ENCODE measurements around the gene ZBTB24.

ZBTB24 gene

GRCh38 chr6:109442393-109442924, 40.6 kb downstream of the ZBTB24 start:
- 95 to 96% methylated on average over 6 of the region's 6 CpGs for WGBS, 2 experiments
- Histone ChIP-seq H3K4me1 (ENCODE audit: control insufficient read depth, insufficient read depth, low read length) (no peaks in the 10 kb centered on the region), H3K36me3 (ENCODE audit: control insufficient read depth, insufficient read depth, low read length) (peaks cover 22% of the 10 kb centered on the region), H3K27me3 (ENCODE audit: control insufficient read depth, insufficient read depth, low read length, poor library complexity, severe bottlenecking) (peaks cover 8% of the 10 kb centered on the region), H3K9me3 (ENCODE audit: control insufficient read depth, low read length) (no peaks in the 10 kb centered on the region), H3K4me3 (ENCODE audit: insufficient read depth, low read depth, low read length) (no peak overlapping the region), H3K27ac (ENCODE audit: insufficient read depth, low read depth, low read length, poor library complexity, severe bottlenecking) (no peak overlapping the region)

- WGBS, 2 experiments: 2% methylated on average over 31 of the region's 31 CpGs
- H3K9me3 ChIP-seq (ENCODE audit: control insufficient read depth, low read length): no peaks in the 10 kb centered on the region
- peak overlapping the region; percentile 91 for H3K27ac ChIP-seq (ENCODE audit: insufficient read depth, low read depth, low read length, poor library complexity, severe bottlenecking)
- H3K27me3 ChIP-seq (ENCODE audit: control insufficient read depth, insufficient read depth, low read length, poor library complexity, severe bottlenecking): peaks cover 8% of the 10 kb centered on the region
- H3K36me3 ChIP-seq (ENCODE audit: control insufficient read depth, insufficient read depth, low read length): peaks cover 21% of the 10 kb centered on the region
- no peaks in the 10 kb centered on the region for H3K4me1 ChIP-seq (ENCODE audit: control insufficient read depth, insufficient read depth, low read length)
- peak overlapping the region; percentile 91 for H3K4me3 ChIP-seq (ENCODE audit: insufficient read depth, low read depth, low read length)
Measured at GRCh38 chr6:109441069-109441816, 41.8 kb downstream of the ZBTB24 start.

- Histone ChIP-seq H3K27ac (ENCODE audit: insufficient read depth, low read depth, low read length, poor library complexity, severe bottlenecking) (peak within 1 kb of the TSS; percentile 91), H3K27me3 (ENCODE audit: control insufficient read depth, insufficient read depth, low read length, poor library complexity, severe bottlenecking) (peaks cover 8% of the 10 kb centered on the region)
- WGBS, 2 experiments: 0% methylated on average over 102 of the region's 102 CpGs
Measured at GRCh38 chr6:109440331-109441068, 42.5 kb downstream of the ZBTB24 start, which contains the start of the genes PPIL6 and SMPD2. TSS of gene PPIL6 (minus strand) at chr6:109440628. CDS start at chr6:109440590, 38 bp downstream. TSS of gene SMPD2 (plus strand) at chr6:109440724. CDS start at chr6:109441122, 398 bp downstream.

GRCh38 chr6:109436041-109436440, 47.0 kb downstream of the ZBTB24 start:
- WGBS, 2 experiments: 91 to 96% methylated on average over 5 of the region's 5 CpGs
- no peaks in the 10 kb centered on the region for H3K9me3 ChIP-seq (ENCODE audit: control insufficient read depth, low read length)
- peaks cover 8% of the 10 kb centered on the region for H3K27me3 ChIP-seq (ENCODE audit: control insufficient read depth, insufficient read depth, low read length, poor library complexity, severe bottlenecking)
- H3K36me3 ChIP-seq (ENCODE audit: control insufficient read depth, insufficient read depth, low read length): no peaks in the 10 kb centered on the region
- H3K4me1 ChIP-seq (ENCODE audit: control insufficient read depth, insufficient read depth, low read length): no peaks in the 10 kb centered on the region
- H3K27ac ChIP-seq (ENCODE audit: insufficient read depth, low read depth, low read length, poor library complexity, severe bottlenecking): no peak overlapping the region
- no peak overlapping the region for H3K4me3 ChIP-seq (ENCODE audit: insufficient read depth, low read depth, low read length)

More at GRCh38 chr6:109440331-109441068, 42.5 kb downstream of the ZBTB24 start, which contains the start of the genes PPIL6 and SMPD2:
- H3K4me1 ChIP-seq (ENCODE audit: control insufficient read depth, insufficient read depth, low read length): no peaks in the 10 kb centered on the region
- H3K4me3 ChIP-seq (ENCODE audit: insufficient read depth, low read depth, low read length): peak within 1 kb of the TSS; percentile 91
- H3K9me3 ChIP-seq (ENCODE audit: control insufficient read depth, low read length): no peaks in the 10 kb centered on the region
- peaks cover 18% of the 10 kb centered on the region for H3K36me3 ChIP-seq (ENCODE audit: control insufficient read depth, insufficient read depth, low read length)

GRCh38 chr6:109434456-109434855, 48.6 kb downstream of the ZBTB24 start:
- H3K27ac ChIP-seq (ENCODE audit: insufficient read depth, low read depth, low read length, poor library complexity, severe bottlenecking): no peak overlapping the region
- 94% methylated on average over 2 of the region's 2 CpGs for WGBS, 2 experiments
- H3K36me3 ChIP-seq (ENCODE audit: control insufficient read depth, insufficient read depth, low read length): no peaks in the 10 kb centered on the region
- H3K9me3 ChIP-seq (ENCODE audit: control insufficient read depth, low read length): no peaks in the 10 kb centered on the region
- H3K4me1 ChIP-seq (ENCODE audit: control insufficient read depth, insufficient read depth, low read length): no peaks in the 10 kb centered on the region
- peaks cover 3% of the 10 kb centered on the region for H3K27me3 ChIP-seq (ENCODE audit: control insufficient read depth, insufficient read depth, low read length, poor library complexity, severe bottlenecking)
- no peak overlapping the region for H3K4me3 ChIP-seq (ENCODE audit: insufficient read depth, low read depth, low read length)

- WGBS, 2 experiments: 95 to 98% methylated on average over 3 of the region's 3 CpGs
- Histone ChIP-seq H3K4me1 (ENCODE audit: control insufficient read depth, insufficient read depth, low read length) (no peaks in the 10 kb centered on the region), H3K36me3 (ENCODE audit: control insufficient read depth, insufficient read depth, low read length) (no peaks in the 10 kb centered on the region), H3K9me3 (ENCODE audit: control insufficient read depth, low read length) (no peaks in the 10 kb centered on the region), H3K27ac (ENCODE audit: insufficient read depth, low read depth, low read length, poor library complexity, severe bottlenecking) (no peak overlapping the region), H3K4me3 (ENCODE audit: insufficient read depth, low read depth, low read length) (no peak overlapping the region), H3K27me3 (ENCODE audit: control insufficient read depth, insufficient read depth, low read length, poor library complexity, severe bottlenecking) (no peaks in the 10 kb centered on the region)
Measured at GRCh38 chr6:109429496-109429895, 53.5 kb downstream of the ZBTB24 start.

- no peak overlapping the region for H3K4me3 ChIP-seq (ENCODE audit: insufficient read depth, low read depth, low read length)
- no peaks in the 10 kb centered on the region for H3K36me3 ChIP-seq (ENCODE audit: control insufficient read depth, insufficient read depth, low read length)
- no peaks in the 10 kb centered on the region for H3K4me1 ChIP-seq (ENCODE audit: control insufficient read depth, insufficient read depth, low read length)
- no peaks in the 10 kb centered on the region for H3K9me3 ChIP-seq (ENCODE audit: control insufficient read depth, low read length)
- 92% methylated on average over 7 of the region's 7 CpGs for WGBS, 2 experiments
- H3K27me3 ChIP-seq (ENCODE audit: control insufficient read depth, insufficient read depth, low read length, poor library complexity, severe bottlenecking): no peaks in the 10 kb centered on the region
- no peak overlapping the region for H3K27ac ChIP-seq (ENCODE audit: insufficient read depth, low read depth, low read length, poor library complexity, severe bottlenecking)
Measured at GRCh38 chr6:109428889-109429477, 54.0 kb downstream of the ZBTB24 start.

- H3K4me3 ChIP-seq (ENCODE audit: insufficient read depth, low read depth, low read length): no peak overlapping the region
- H3K9me3 ChIP-seq (ENCODE audit: control insufficient read depth, low read length): no peaks in the 10 kb centered on the region
- no peak overlapping the region for H3K27ac ChIP-seq (ENCODE audit: insufficient read depth, low read depth, low read length, poor library complexity, severe bottlenecking)
- no peaks in the 10 kb centered on the region for H3K4me1 ChIP-seq (ENCODE audit: control insufficient read depth, insufficient read depth, low read length)
- H3K36me3 ChIP-seq (ENCODE audit: control insufficient read depth, insufficient read depth, low read length): no peaks in the 10 kb centered on the region
- 83 to 100% methylated on average over 2 of the region's 2 CpGs for WGBS, 2 experiments
- H3K27me3 ChIP-seq (ENCODE audit: control insufficient read depth, insufficient read depth, low read length, poor library complexity, severe bottlenecking): no peaks in the 10 kb centered on the region
Measured at GRCh38 chr6:109424946-109425345, 58.1 kb downstream of the ZBTB24 start.

GRCh38 chr6:109421184-109421583, 61.8 kb downstream of the ZBTB24 start:
- 50 to 100% methylated on average over 1 of the region's 1 CpG for WGBS, 2 experiments
- H3K36me3 ChIP-seq (ENCODE audit: control insufficient read depth, insufficient read depth, low read length): no peaks in the 10 kb centered on the region
- H3K27ac ChIP-seq (ENCODE audit: insufficient read depth, low read depth, low read length, poor library complexity, severe bottlenecking): no peak overlapping the region
- no peaks in the 10 kb centered on the region for H3K9me3 ChIP-seq (ENCODE audit: control insufficient read depth, low read length)
- no peak overlapping the region for H3K4me3 ChIP-seq (ENCODE audit: insufficient read depth, low read depth, low read length)
- no peaks in the 10 kb centered on the region for H3K4me1 ChIP-seq (ENCODE audit: control insufficient read depth, insufficient read depth, low read length)
- H3K27me3 ChIP-seq (ENCODE audit: control insufficient read depth, insufficient read depth, low read length, poor library complexity, severe bottlenecking): no peaks in the 10 kb centered on the region

GRCh38 chr6:109420751-109421150, 62.3 kb downstream of the ZBTB24 start:
- no peak overlapping the region for H3K4me3 ChIP-seq (ENCODE audit: insufficient read depth, low read depth, low read length)
- no peak overlapping the region for H3K27ac ChIP-seq (ENCODE audit: insufficient read depth, low read depth, low read length, poor library complexity, severe bottlenecking)
- WGBS, 2 experiments: 50 to 68% methylated on average over 1 of the region's 1 CpG
- H3K36me3 ChIP-seq (ENCODE audit: control insufficient read depth, insufficient read depth, low read length): no peaks in the 10 kb centered on the region
- H3K27me3 ChIP-seq (ENCODE audit: control insufficient read depth, insufficient read depth, low read length, poor library complexity, severe bottlenecking): no peaks in the 10 kb centered on the region
- H3K9me3 ChIP-seq (ENCODE audit: control insufficient read depth, low read length): no peaks in the 10 kb centered on the region
- no peaks in the 10 kb centered on the region for H3K4me1 ChIP-seq (ENCODE audit: control insufficient read depth, insufficient read depth, low read length)

Data from ectodermal cell (in vitro differentiated cells).